ENCODE measurements around the gene MIS12. TPM values are rescaled to one million over a fixed set of nuclear protein-coding genes. Genes with fewer than 3 reads are reported as not detected.

The MIS12 gene
- total RNA-seq, 4 donors from 2014 or later: 9.1 to 45.3 (median 19.3) TPM

GRCh38 chr17:5532581-5532980, 46.2 kb downstream of the MIS12 start:
- intact Hi-C loops (cut with DNase I; ENCODE audit: low total_unique reads) (no loop called here), in situ Hi-C loops (cut with MboI; ENCODE audit: low sequenced_read_pairs in 4 of 4) (no loop called here)
- ATAC-seq: no peak
- Histone ChIP-seq H3K36me3 (no peaks in the 10 kb centered on the region), H3K27me3 (no peaks in the 10 kb centered on the region), H3K9me3 (no peaks in the 10 kb centered on the region), H3K27ac (no peak overlapping the region), H3K4me1 (peaks cover 2 to 3% of the 10 kb centered on the region in 2 donors), H3K4me3 (no peak overlapping the region)
- DNase-seq: no peak
- TF ChIP-seq CTCF (IDR thresholded peaks at IDR 0.05 in 4 of 5, conservative IDR thresholded peaks at IDR 0.05 in 1 of 5): no peak
- TF ChIP-seq POLR2A (IDR thresholded peaks at IDR 0.05): no peak

DNA sequence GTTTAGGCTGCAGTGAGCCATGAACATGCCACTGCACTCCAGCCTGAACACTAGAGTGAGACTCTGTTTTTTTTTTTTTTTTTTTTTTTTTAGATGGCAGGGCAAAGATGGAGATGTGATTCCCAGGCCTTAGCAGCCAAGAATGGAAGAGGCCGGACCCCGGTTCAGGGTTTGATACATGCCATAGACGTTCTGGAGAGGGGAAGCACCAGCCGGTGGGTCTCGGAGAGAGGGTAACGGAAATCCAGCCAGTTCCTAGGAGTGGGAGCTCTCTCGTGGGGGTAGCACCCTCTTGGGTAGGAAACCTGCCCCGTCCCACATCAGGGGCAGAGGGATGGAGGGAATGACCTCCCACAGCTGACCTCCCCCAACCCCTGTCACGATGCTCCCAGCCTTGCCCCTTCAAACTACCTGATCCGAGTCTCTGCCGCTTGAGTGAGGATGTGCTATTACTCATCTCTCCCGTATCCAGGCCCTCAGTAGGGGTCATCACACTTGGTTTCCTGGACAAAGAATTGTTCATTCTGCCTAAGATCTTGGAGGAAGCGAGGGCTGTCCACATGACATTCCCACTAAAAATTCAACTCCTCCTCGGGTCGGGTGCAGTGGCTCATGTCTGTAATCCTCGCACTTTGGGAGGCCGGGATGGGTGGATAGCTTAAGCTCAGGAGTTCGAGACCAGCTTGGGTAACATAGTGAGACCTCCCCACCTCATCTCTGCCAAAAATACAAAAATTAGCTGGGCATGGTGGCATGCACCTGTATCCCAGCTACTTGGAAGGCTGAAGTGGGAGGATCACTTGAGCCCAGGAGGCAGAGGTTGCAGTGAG, 47.3 kb downstream of the MIS12 start:
- DNase-seq (no peak), ATAC-seq (no peak)
- TF ChIP-seq POLR2A (IDR thresholded peaks at IDR 0.05) (no peak), CTCF (IDR thresholded peaks at IDR 0.05 in 4 of 5, conservative IDR thresholded peaks at IDR 0.05 in 1 of 5) (no peak)
- H3K4me3 ChIP-seq: no peak overlapping the region
- H3K36me3 ChIP-seq: no peaks in the 10 kb centered on the region
- no peak overlapping the region for H3K27ac ChIP-seq
- no peaks in the 10 kb centered on the region for H3K27me3 ChIP-seq
- intact Hi-C loops (cut with DNase I; ENCODE audit: low total_unique reads): no loop called here
- no peaks in the 10 kb centered on the region for H3K9me3 ChIP-seq
- no peaks in the 10 kb centered on the region for H3K4me1 ChIP-seq
- in situ Hi-C loops (cut with MboI; ENCODE audit: low sequenced_read_pairs in 4 of 4): no loop called here

- no peaks in the 10 kb centered on the region for H3K4me1 ChIP-seq
- intact Hi-C loops (cut with DNase I; ENCODE audit: low total_unique reads): no loop called here
- in situ Hi-C loops (cut with MboI; ENCODE audit: low sequenced_read_pairs in 4 of 4): no loop called here
- H3K27ac ChIP-seq: no peak overlapping the region
- TF ChIP-seq POLR2A (IDR thresholded peaks at IDR 0.05) (no peak), CTCF (IDR thresholded peaks at IDR 0.05 in 4 of 5, conservative IDR thresholded peaks at IDR 0.05 in 1 of 5) (no peak)
- no peaks in the 10 kb centered on the region for H3K9me3 ChIP-seq
- H3K27me3 ChIP-seq: no peaks in the 10 kb centered on the region
- no peaks in the 10 kb centered on the region for H3K36me3 ChIP-seq
- H3K4me3 ChIP-seq: no peak overlapping the region
- ATAC-seq (no peak), DNase-seq (no peak)
Measured at GRCh38 chr17:5535436-5535835, 49.1 kb downstream of the MIS12 start.

GRCh38 chr17:5536866-5537650, 50.7 kb downstream of the MIS12 start:
- intact Hi-C loops (cut with DNase I; ENCODE audit: low total_unique reads): no loop called here
- ATAC-seq: no peak
- Histone ChIP-seq H3K36me3 (no peaks in the 10 kb centered on the region), H3K4me1 (no peaks in the 10 kb centered on the region), H3K27ac (no peak overlapping the region), H3K27me3 (no peaks in the 10 kb centered on the region), H3K4me3 (no peak overlapping the region), H3K9me3 (no peaks in the 10 kb centered on the region)
- no peak for DNase-seq
- in situ Hi-C loops (cut with MboI; ENCODE audit: low sequenced_read_pairs in 4 of 4): no loop called here
- no peak for TF ChIP-seq POLR2A (IDR thresholded peaks at IDR 0.05)
- no peak for TF ChIP-seq CTCF (IDR thresholded peaks at IDR 0.05 in 4 of 5, conservative IDR thresholded peaks at IDR 0.05 in 1 of 5)
